H9 (cell line): ENCODE measurements around the gene POLL. TPM values are rescaled to one million over a fixed set of nuclear protein-coding genes. Genes with fewer than 3 reads are reported as not detected.
A peak's percentile ranks its signal among the peaks of the same experiment; 100 is the strongest.

ENCODE experiments used
- DNase-seq: peaks from one replicate; pipeline ENCODE4 v3.0.0-alpha.2; 2017
- H2AFZ ChIP-seq: one replicate; pipeline ENCODE4 v1.6.1; 2013; ENCODE audit warnings: mild to moderate bottlenecking, low read length, control low read depth, moderate library complexity
- H2AK5ac ChIP-seq: 2 replicates; pipeline ENCODE4 v1.6.1; 2013; ENCODE audit warnings: low read length, control low read depth, mixed read lengths; ENCODE audit not compliant: insufficient read length
- H2BK120ac ChIP-seq: one replicate; pipeline ENCODE4 v1.6.1; 2013; ENCODE audit warnings: low read depth, mild to moderate bottlenecking, low read length, control low read depth, inconsistent platforms; ENCODE audit not compliant: poor library complexity, severe bottlenecking
- H2BK12ac ChIP-seq: 2 replicates; pipeline ENCODE4 v1.6.1; 2013; ENCODE audit warnings: low read length, control low read depth, mixed read lengths, low read depth; ENCODE audit not compliant: insufficient read length
- H2BK15ac ChIP-seq: 2 replicates; pipeline ENCODE4 v1.6.1; 2013; ENCODE audit warnings: low read depth, low read length, control low read depth
- H2BK20ac ChIP-seq: one replicate; pipeline ENCODE4 v1.6.1; 2013; ENCODE audit warnings: low read depth, mild to moderate bottlenecking, low read length, control low read depth, inconsistent platforms; ENCODE audit not compliant: poor library complexity, severe bottlenecking
- H2BK5ac ChIP-seq: 2 replicates; pipeline ENCODE4 v1.6.1; 2013; ENCODE audit warnings: low read length, control low read depth, mixed read lengths; ENCODE audit not compliant: insufficient read length
- H3K14ac ChIP-seq: 2 replicates; pipeline ENCODE4 v1.6.1; 2013; ENCODE audit warnings: low read length, control low read depth; ENCODE audit not compliant: insufficient read depth
- H3K18ac ChIP-seq: 2 replicates; pipeline ENCODE4 v1.6.1; 2013; ENCODE audit warnings: low read depth, mild to moderate bottlenecking, mixed read lengths, low read length, control low read depth; ENCODE audit not compliant: insufficient read length
- H3K23ac ChIP-seq: 2 replicates; pipeline ENCODE4 v1.6.1; 2013; ENCODE audit warnings: low read length, control low read depth, mixed read lengths, low read depth; ENCODE audit not compliant: insufficient read length
- H3K23me2 ChIP-seq: 2 replicates; pipeline ENCODE4 v1.6.1; 2013; ENCODE audit warnings: low read depth, mild to moderate bottlenecking, mixed read lengths, low read length, control low read depth; ENCODE audit not compliant: insufficient read length, poor library complexity, severe bottlenecking
- H3K27ac ChIP-seq: 2 replicates; pipeline ENCODE4 v1.5.1; 2013; ENCODE audit warnings: low read length, control low read depth, mixed read lengths, low read depth; ENCODE audit not compliant: insufficient read length
- H3K27me3 ChIP-seq: 2 replicates; pipeline ENCODE4 v1.6.1; 2013; ENCODE audit warnings: low read length, control low read depth, inconsistent platforms; ENCODE audit not compliant: insufficient read depth
- H3K4ac ChIP-seq: 2 replicates; pipeline ENCODE4 v1.6.1; 2013; ENCODE audit warnings: low read depth, mild to moderate bottlenecking, control low read depth, inconsistent platforms, low read length, moderate library complexity
- H3K4me1 ChIP-seq: 2 replicates; pipeline ENCODE4 v1.6.1; 2013; ENCODE audit warnings: low read length, control low read depth, inconsistent platforms; ENCODE audit not compliant: insufficient read depth
- H3K4me2 ChIP-seq: 2 replicates; pipeline ENCODE4 v1.6.1; 2013; ENCODE audit warnings: low read length, control low read depth, mixed read lengths; ENCODE audit not compliant: insufficient read length, insufficient read depth
- H3K56ac ChIP-seq: 2 replicates; pipeline ENCODE4 v1.6.1; 2013; ENCODE audit warnings: low read depth, mild to moderate bottlenecking, mixed read lengths, low read length, control low read depth; ENCODE audit not compliant: insufficient read length
- H3K79me1 ChIP-seq: 2 replicates; pipeline ENCODE4 v1.6.1; 2013; ENCODE audit warnings: low read depth, mild to moderate bottlenecking, moderate library complexity, low read length, control low read depth, inconsistent platforms; ENCODE audit not compliant: insufficient read depth, poor library complexity, severe bottlenecking
- H3K79me2 ChIP-seq: 2 replicates; pipeline ENCODE4 v1.6.1; 2013; ENCODE audit warnings: low read length, control low read depth, inconsistent platforms; ENCODE audit not compliant: insufficient read depth
- H3K9ac ChIP-seq: 2 replicates; pipeline ENCODE4 v1.6.1; 2013; ENCODE audit warnings: low read length, control low read depth, mixed read lengths; ENCODE audit not compliant: insufficient read length; ENCODE audit errors: extremely low read depth
- H3K9me3 ChIP-seq: one replicate; pipeline ENCODE4 v1.6.1; 2013; ENCODE audit warnings: low read depth, low read length, inconsistent platforms; ENCODE audit not compliant: control insufficient read depth
- H3T11ph ChIP-seq: one replicate; pipeline ENCODE4 v1.6.1; 2013; ENCODE audit warnings: mild to moderate bottlenecking, low read length, control low read depth, inconsistent platforms
- H4K20me1 ChIP-seq: one replicate; pipeline ENCODE4 v1.6.1; 2013; ENCODE audit not compliant: control insufficient read depth, insufficient read length, insufficient read depth
- H4K5ac ChIP-seq: 2 replicates; pipeline ENCODE4 v1.6.1; 2013; ENCODE audit warnings: low read depth, mild to moderate bottlenecking, mixed read lengths, low read length, control low read depth; ENCODE audit not compliant: insufficient read length
- H4K8ac ChIP-seq: replicated peaks from 2 replicates; pipeline ENCODE4 v1.6.1; 2013; ENCODE audit warnings: low read length, control low read depth, mixed read lengths, low read depth; ENCODE audit not compliant: insufficient read length
- H4K91ac ChIP-seq: 2 replicates; pipeline ENCODE4 v1.6.1; 2013; ENCODE audit warnings: low read depth, mild to moderate bottlenecking, moderate library complexity, mixed read lengths, low read length, control low read depth; ENCODE audit not compliant: insufficient read length
- H3K27ac Mint-ChIP-seq, 3 experiments: 2 replicates in 2 of 3; 3 replicates in 1 of 3; pipeline ENCODE4 v1.8.0; 2020 to 2021; ENCODE audit warnings: mixed read lengths in 3 of 3, mild to moderate bottlenecking in 1 of 3, moderate library complexity in 1 of 3
- H3K27me3 Mint-ChIP-seq: 2 replicates; pipeline ENCODE4 v1.8.0; 2021; ENCODE audit warnings: low read depth, mild to moderate bottlenecking, moderate library complexity, mixed read lengths
- H3K36me3 Mint-ChIP-seq, 3 experiments: 2 replicates in 2 of 3; 3 replicates in 1 of 3; pipeline ENCODE4 v1.8.0; 2020 to 2021; ENCODE audit warnings: low read depth in 3 of 3, mixed read lengths in 3 of 3; ENCODE audit not compliant: insufficient read depth in 1 of 3
- H3K4me1 Mint-ChIP-seq, 2 experiments: 2 replicates each; pipeline ENCODE4 v1.8.0; 2020; ENCODE audit warnings: mixed read lengths in 2 of 2
- H3K4me3 Mint-ChIP-seq, 2 experiments: 2 replicates in 1 of 2; 3 replicates in 1 of 2; pipeline ENCODE4 v1.8.0; 2020 to 2021; ENCODE audit warnings: mild to moderate bottlenecking in 2 of 2, mixed read lengths in 2 of 2, moderate library complexity in 1 of 2
- H3K9me3 Mint-ChIP-seq, 2 experiments: 2 replicates in 1 of 2; 3 replicates in 1 of 2; pipeline ENCODE4 v1.8.0; 2020; ENCODE audit warnings: mild to moderate bottlenecking in 2 of 2, mixed read lengths in 2 of 2, moderate library complexity in 1 of 2
- WGBS: extraction: QIAGEN DNeasy Blood & Tissue Kit; methylation state at CpG from one replicate; pipeline ENCODE4 v1.1.7; 2013; ENCODE audit warnings: missing lambda C conversion rate, low lambda C conversion rate, mixed read lengths; ENCODE audit not compliant: insufficient read length; ENCODE audit errors: extremely low coverage; 5-methylcytosine and 5-hydroxymethylcytosine counted together
- total RNA-seq: library from RNA; stranded (reverse); gene quantifications from 2 replicates; pipeline ENCODE4 v1.2.1, GENCODE V29; 2021
- TF ChIP-seq, protein P1 (sequence below): fragments of 200-600 bp; sonication (generic); conservative IDR thresholded peaks from 3 replicates; pipeline ENCODE4 v1.8.0; 2021; ENCODE audit warnings: antibody characterized with exemption, mild to moderate bottlenecking

Gene POLL
- total RNA-seq, 1 experiment from 2014 or later = 30.8 TPM

DNA sequence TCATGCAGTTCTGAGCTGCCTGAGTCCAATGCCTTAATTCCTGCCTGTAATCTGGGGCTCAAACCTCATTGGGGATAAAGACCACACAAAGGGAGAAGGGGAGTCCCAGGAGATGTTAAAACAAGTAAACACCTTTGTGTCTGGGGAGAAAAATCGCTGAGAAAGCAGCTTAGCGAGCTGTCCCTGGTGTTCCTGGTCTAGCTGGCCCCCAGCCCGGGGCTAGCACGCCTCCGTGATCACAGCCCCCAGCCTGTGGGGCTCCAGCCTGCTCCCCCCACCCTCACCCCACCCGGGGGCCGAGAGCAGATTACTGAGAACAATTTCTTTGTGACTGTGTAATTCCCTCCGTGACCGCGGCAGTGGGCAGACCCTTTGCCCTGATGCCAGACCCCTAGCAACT is 24.8 kb upstream of the POLL start:
- no peaks in the 10 kb centered on the region; the same call in 1 of the 2 replicates for H3K4me1 ChIP-seq
- no peak overlapping the region for H4K91ac ChIP-seq
- no peak overlapping the region for H2BK120ac ChIP-seq
- H3K23ac ChIP-seq = no peak overlapping the region
- no peak overlapping the region for H2BK20ac ChIP-seq
- no peaks in the 10 kb centered on the region for H3K9me3 Mint-ChIP-seq
- H3K4ac ChIP-seq = no peak overlapping the region
- no peaks in the 10 kb centered on the region for H3K79me1 ChIP-seq
- peaks cover 14 to 29% (median 27%) of the 10 kb centered on the region in 3 experiments for H3K36me3 Mint-ChIP-seq
- no peaks in the 10 kb centered on the region; the same call in 1 of the 2 replicates for H3K27me3 Mint-ChIP-seq
- no peak overlapping the region for H3K14ac ChIP-seq
- no peak overlapping the region for H3K27ac ChIP-seq
- no peak overlapping the region for H3K4me2 ChIP-seq
- H3T11ph ChIP-seq = no peak overlapping the region
- TF ChIP-seq, protein P1, sequence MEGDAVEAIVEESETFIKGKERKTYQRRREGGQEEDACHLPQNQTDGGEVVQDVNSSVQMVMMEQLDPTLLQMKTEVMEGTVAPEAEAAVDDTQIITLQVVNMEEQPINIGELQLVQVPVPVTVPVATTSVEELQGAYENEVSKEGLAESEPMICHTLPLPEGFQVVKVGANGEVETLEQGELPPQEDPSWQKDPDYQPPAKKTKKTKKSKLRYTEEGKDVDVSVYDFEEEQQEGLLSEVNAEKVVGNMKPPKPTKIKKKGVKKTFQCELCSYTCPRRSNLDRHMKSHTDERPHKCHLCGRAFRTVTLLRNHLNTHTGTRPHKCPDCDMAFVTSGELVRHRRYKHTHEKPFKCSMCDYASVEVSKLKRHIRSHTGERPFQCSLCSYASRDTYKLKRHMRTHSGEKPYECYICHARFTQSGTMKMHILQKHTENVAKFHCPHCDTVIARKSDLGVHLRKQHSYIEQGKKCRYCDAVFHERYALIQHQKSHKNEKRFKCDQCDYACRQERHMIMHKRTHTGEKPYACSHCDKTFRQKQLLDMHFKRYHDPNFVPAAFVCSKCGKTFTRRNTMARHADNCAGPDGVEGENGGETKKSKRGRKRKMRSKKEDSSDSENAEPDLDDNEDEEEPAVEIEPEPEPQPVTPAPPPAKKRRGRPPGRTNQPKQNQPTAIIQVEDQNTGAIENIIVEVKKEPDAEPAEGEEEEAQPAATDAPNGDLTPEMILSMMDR = no peak
- no peak for DNase-seq
- H4K8ac ChIP-seq = no peak overlapping the region
- H3K4me1 Mint-ChIP-seq = peaks cover 36 to 52% of the 10 kb centered on the region in 2 experiments
- no CpG with 5 or more reads among the region's 10 CpGs for WGBS
- no peak overlapping the region for H3K4me3 Mint-ChIP-seq
- H3K23me2 ChIP-seq = no peaks in the 10 kb centered on the region
- H3K79me2 ChIP-seq = no peaks in the 10 kb centered on the region
- H4K20me1 ChIP-seq = no peaks in the 10 kb centered on the region
- no peaks in the 10 kb centered on the region for H3K9me3 ChIP-seq
- no peak overlapping the region for H2BK15ac ChIP-seq
- no peak overlapping the region for H3K9ac ChIP-seq
- no peak overlapping the region for H2AK5ac ChIP-seq
- H2BK12ac ChIP-seq = no peak overlapping the region
- H3K27me3 ChIP-seq = no peaks in the 10 kb centered on the region
- no peak overlapping the region for H4K5ac ChIP-seq
- H2AFZ ChIP-seq = no peak overlapping the region
- peak overlapping the region in 1 of 3 experiments; percentile 88; a peak in 2 of 7 replicates for H3K27ac Mint-ChIP-seq
- H3K18ac ChIP-seq = no peak overlapping the region
- no peak overlapping the region for H3K56ac ChIP-seq
- H2BK5ac ChIP-seq = no peak overlapping the region
